Measurements from ENCODE around the gene ARHGAP24. TPM values are rescaled to one million over a fixed set of nuclear protein-coding genes. Genes with fewer than 3 reads are reported as not detected.

Gene ARHGAP24
- total RNA-seq, 2 donors from 2014 or later, result 66.8 to 85.6 TPM

DNA sequence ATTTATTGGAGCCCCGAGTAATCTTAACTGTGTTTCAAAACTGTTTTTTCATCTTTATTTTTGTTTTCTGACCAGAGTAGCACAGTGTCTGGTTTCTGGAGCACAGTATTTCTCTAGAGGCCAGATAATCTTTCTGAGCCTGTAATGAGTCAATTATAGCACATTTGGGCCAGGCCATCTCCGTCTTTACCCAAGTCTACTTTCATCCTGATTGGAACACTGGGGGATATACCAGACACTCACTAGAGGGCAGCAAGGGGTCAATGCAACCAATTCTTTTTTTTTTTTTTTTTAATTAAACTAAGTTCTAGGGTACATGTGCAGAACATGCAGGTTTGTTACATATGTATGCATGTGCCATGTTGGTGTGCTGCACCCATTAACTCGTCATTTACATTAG, 282.0 kb downstream of the ARHGAP24 start:
- Mint-ChIP-seq H3K9me3 (peaks cover 3% of the 10 kb centered on the region), H3K36me3 (ENCODE audit: low read depth) (no peaks in the 10 kb centered on the region), H3K4me1 (peaks cover 42% of the 10 kb centered on the region), H3K27me3 (ENCODE audit: insufficient read depth) (no peaks in the 10 kb centered on the region), H3K27ac (no peak overlapping the region), H3K4me3 (no peak overlapping the region)
- H3K4me1 ChIP-seq (ENCODE audit: control insufficient read depth, insufficient read depth, low read length), result peaks cover 13% of the 10 kb centered on the region
- no peaks in the 10 kb centered on the region for H3K36me3 ChIP-seq (ENCODE audit: control insufficient read depth, insufficient read depth, low read length)
- 88% methylated on average over 2 of the region's 3 CpGs; no CpG with 5 or more reads in 1 of the 2 experiments for WGBS, 2 experiments (ENCODE audit: insufficient coverage in 1 of 2, insufficient read length in 1 of 2)
- no peak overlapping the region for H3K27ac ChIP-seq (ENCODE audit: low read depth, low read length)
- TF ChIP-seq, protein P1, sequence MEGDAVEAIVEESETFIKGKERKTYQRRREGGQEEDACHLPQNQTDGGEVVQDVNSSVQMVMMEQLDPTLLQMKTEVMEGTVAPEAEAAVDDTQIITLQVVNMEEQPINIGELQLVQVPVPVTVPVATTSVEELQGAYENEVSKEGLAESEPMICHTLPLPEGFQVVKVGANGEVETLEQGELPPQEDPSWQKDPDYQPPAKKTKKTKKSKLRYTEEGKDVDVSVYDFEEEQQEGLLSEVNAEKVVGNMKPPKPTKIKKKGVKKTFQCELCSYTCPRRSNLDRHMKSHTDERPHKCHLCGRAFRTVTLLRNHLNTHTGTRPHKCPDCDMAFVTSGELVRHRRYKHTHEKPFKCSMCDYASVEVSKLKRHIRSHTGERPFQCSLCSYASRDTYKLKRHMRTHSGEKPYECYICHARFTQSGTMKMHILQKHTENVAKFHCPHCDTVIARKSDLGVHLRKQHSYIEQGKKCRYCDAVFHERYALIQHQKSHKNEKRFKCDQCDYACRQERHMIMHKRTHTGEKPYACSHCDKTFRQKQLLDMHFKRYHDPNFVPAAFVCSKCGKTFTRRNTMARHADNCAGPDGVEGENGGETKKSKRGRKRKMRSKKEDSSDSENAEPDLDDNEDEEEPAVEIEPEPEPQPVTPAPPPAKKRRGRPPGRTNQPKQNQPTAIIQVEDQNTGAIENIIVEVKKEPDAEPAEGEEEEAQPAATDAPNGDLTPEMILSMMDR (conservative IDR thresholded peaks at IDR 0.05), result peak; percentile 71
- H3K9me3 ChIP-seq (ENCODE audit: control insufficient read depth, low read length), result no peaks in the 10 kb centered on the region
- no peak overlapping the region for H3K9ac ChIP-seq (ENCODE audit: extremely low read depth, low read length, poor library complexity, severe bottlenecking)
- DNase-seq, result peak; percentile 64
- no peaks in the 10 kb centered on the region for H3K27me3 ChIP-seq (ENCODE audit: control insufficient read depth, insufficient read depth, low read length, poor library complexity, severe bottlenecking)
- H3K4me3 ChIP-seq (ENCODE audit: low read length), result no peak overlapping the region

DNA sequence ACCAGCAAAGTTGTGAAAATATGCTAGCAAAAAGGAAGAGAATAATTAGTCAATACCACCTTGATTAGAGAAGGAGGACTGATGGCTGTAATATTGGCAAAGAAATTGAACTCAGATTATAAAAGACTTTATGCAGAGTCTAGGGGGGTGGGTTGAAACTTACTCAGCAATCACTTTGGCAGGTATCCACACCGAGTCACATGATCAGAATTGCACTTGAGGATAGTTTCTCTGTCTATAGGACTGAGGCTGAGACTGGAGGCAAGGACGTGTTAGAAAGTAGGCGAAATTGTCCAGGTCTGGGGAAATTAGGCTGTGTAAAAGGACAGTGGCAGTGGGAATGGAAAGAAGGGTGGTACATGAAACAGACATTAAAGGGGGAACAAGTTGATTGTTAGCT, 284.4 kb downstream of the ARHGAP24 start:
- Mint-ChIP-seq H3K27ac (peak overlapping the region; percentile 59), H3K9me3 (peaks cover 3% of the 10 kb centered on the region), H3K4me1 (peaks cover 34% of the 10 kb centered on the region), H3K36me3 (ENCODE audit: low read depth) (no peaks in the 10 kb centered on the region), H3K27me3 (ENCODE audit: insufficient read depth) (no peaks in the 10 kb centered on the region), H3K4me3 (no peak overlapping the region)
- no peak overlapping the region for H3K4me3 ChIP-seq (ENCODE audit: low read length)
- no peak overlapping the region for H3K27ac ChIP-seq (ENCODE audit: low read depth, low read length)
- H3K9ac ChIP-seq (ENCODE audit: extremely low read depth, low read length, poor library complexity, severe bottlenecking), result no peak overlapping the region
- no peaks in the 10 kb centered on the region for H3K27me3 ChIP-seq (ENCODE audit: control insufficient read depth, insufficient read depth, low read length, poor library complexity, severe bottlenecking)
- TF ChIP-seq, protein P1 (conservative IDR thresholded peaks at IDR 0.05), result no peak
- no peaks in the 10 kb centered on the region for H3K36me3 ChIP-seq (ENCODE audit: control insufficient read depth, insufficient read depth, low read length)
- no peaks in the 10 kb centered on the region for H3K9me3 ChIP-seq (ENCODE audit: control insufficient read depth, low read length)
- 90 to 96% methylated on average over 3 of the region's 3 CpGs for WGBS, 2 experiments (ENCODE audit: insufficient coverage in 1 of 2, insufficient read length in 1 of 2)
- no peak for DNase-seq
- H3K4me1 ChIP-seq (ENCODE audit: control insufficient read depth, insufficient read depth, low read length), result peaks cover 15% of the 10 kb centered on the region

DNA sequence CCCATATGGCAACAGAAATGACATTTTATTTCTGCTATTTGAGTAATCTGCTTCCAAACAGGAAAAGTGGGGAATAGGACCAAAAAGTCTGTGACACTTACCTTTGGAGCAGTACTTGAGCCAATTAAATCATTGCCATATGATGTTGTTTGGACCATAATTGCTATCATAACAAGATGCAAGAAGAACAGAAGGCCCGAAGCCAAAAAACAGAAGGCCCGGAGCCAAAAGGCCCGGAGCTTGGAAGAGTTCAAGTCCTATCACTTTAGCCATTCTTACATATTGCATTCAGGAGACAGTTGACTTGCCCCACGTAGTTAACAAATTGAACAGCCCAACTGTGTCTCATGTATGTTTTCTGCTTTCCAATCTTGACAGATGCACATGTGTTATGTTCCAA, 285.6 kb downstream of the ARHGAP24 start:
- WGBS, 2 experiments (ENCODE audit: insufficient coverage in 1 of 2, insufficient read length in 1 of 2), result 95 to 100% methylated on average over 4 of the region's 4 CpGs
- Histone ChIP-seq H3K27ac (ENCODE audit: low read depth, low read length) (no peak overlapping the region), H3K27me3 (ENCODE audit: control insufficient read depth, insufficient read depth, low read length, poor library complexity, severe bottlenecking) (no peaks in the 10 kb centered on the region), H3K4me3 (ENCODE audit: low read length) (no peak overlapping the region), H3K36me3 (ENCODE audit: control insufficient read depth, insufficient read depth, low read length) (no peaks in the 10 kb centered on the region), H3K4me1 (ENCODE audit: control insufficient read depth, insufficient read depth, low read length) (peaks cover 25% of the 10 kb centered on the region), H3K9ac (ENCODE audit: extremely low read depth, low read length, poor library complexity, severe bottlenecking) (no peak overlapping the region), H3K9me3 (ENCODE audit: control insufficient read depth, low read length) (no peaks in the 10 kb centered on the region)
- Mint-ChIP-seq H3K4me3 (no peak overlapping the region), H3K4me1 (peaks cover 35% of the 10 kb centered on the region), H3K9me3 (peaks cover 3% of the 10 kb centered on the region), H3K36me3 (ENCODE audit: low read depth) (no peaks in the 10 kb centered on the region), H3K27ac (no peak overlapping the region), H3K27me3 (ENCODE audit: insufficient read depth) (no peaks in the 10 kb centered on the region)
- DNase-seq, result no peak
- TF ChIP-seq, protein P1 (conservative IDR thresholded peaks at IDR 0.05), result no peak

Data from endodermal cell (in vitro differentiated cells).